H1 (cell line): Measurements from ENCODE around the gene NAV2. TPM values are rescaled to one million over a fixed set of nuclear protein-coding genes. Genes with fewer than 3 reads are reported as not detected.

Source experiments
- CTCF ChIA-PET: fragments of 300-600 bp; sonication (Branson Sonifier 250); formaldehyde crosslinking; loops from one replicate; lab custom pipeline; 2021; ENCODE audit not compliant: partially characterized antibody; lab: Charles Lee
- POLR2A ChIA-PET: fragments of 300-600 bp; sonication (Branson Sonifier 250); formaldehyde crosslinking; loops from one replicate; lab custom pipeline; 2021; ENCODE audit warnings: inconsistent platforms; ENCODE audit not compliant: partially characterized antibody; lab: Charles Lee
- DNase-seq, 2 experiments: peaks; one replicate each; pipeline versions ENCODE4 v3.0.0 to v3.0.0-alpha.2; 2010 to 2022; ENCODE audit warnings: low spot score in 2 of 2, low read depth in 1 of 2, mixed read lengths in 1 of 2
- FAIRE-seq: peaks from 2 replicates; lab custom pipeline; 2011; peaks lifted over from hg19 to GRCh38; lab: Jason Lieb, UNC
- H2AFZ ChIP-seq: 2 replicates; pipeline ENCODE4 v1.8.1; 2012; ENCODE audit warnings: low read length, inconsistent platforms
- H2AK5ac ChIP-seq: 2 replicates; pipeline ENCODE4 v1.6.1; 2013; ENCODE audit warnings: low read depth, low read length
- H2BK120ac ChIP-seq: replicated peaks from 2 replicates; pipeline ENCODE3; 2013; ENCODE audit warnings: low read depth, low read length, inconsistent platforms
- H2BK12ac ChIP-seq: 2 replicates; pipeline ENCODE4 v1.6.1; 2013; ENCODE audit warnings: low read depth, low read length
- H2BK15ac ChIP-seq: 2 replicates; pipeline ENCODE4 v1.6.1; 2013; ENCODE audit warnings: low read length
- H2BK20ac ChIP-seq: 2 replicates; pipeline ENCODE4 v1.6.1; 2013; ENCODE audit warnings: low read length
- H2BK5ac ChIP-seq: 2 replicates; pipeline ENCODE4 v1.6.1; 2013; ENCODE audit warnings: low read depth, low read length
- H3K14ac ChIP-seq: 2 replicates; pipeline ENCODE4 v1.6.1; 2013; ENCODE audit warnings: inconsistent platforms; ENCODE audit not compliant: insufficient read length
- H3K18ac ChIP-seq: 2 replicates; pipeline ENCODE4 v1.6.1; 2013; ENCODE audit warnings: low read length; ENCODE audit errors: extremely low read depth
- H3K23ac ChIP-seq: 2 replicates; pipeline ENCODE4 v1.6.1; 2013; ENCODE audit warnings: inconsistent platforms; ENCODE audit not compliant: insufficient read length
- H3K23me2 ChIP-seq: 2 replicates; pipeline ENCODE4 v1.6.1; 2013; ENCODE audit warnings: low read depth, low read length
- H3K27ac ChIP-seq: 2 replicates; pipeline ENCODE4 v1.6.1; 2011; ENCODE audit warnings: low read depth, low read length, inconsistent platforms
- H3K27me3 ChIP-seq, 4 experiments: replicated peaks in 1 of 4; 1 replicate in 1 of 4; 2 replicates in 3 of 4; pipeline versions ENCODE4 v1.6.1 to v1.8.1; 2011 to 2013; ENCODE audit warnings: low read length in 3 of 4, mild to moderate bottlenecking in 3 of 4, inconsistent platforms in 2 of 4, mixed read lengths in 2 of 4, moderate library complexity in 1 of 4; ENCODE audit not compliant: control insufficient read depth in 3 of 4, insufficient read depth in 3 of 4; ENCODE audit errors: extremely low read depth in 1 of 4
- H3K36me3 ChIP-seq, 4 experiments: 2 replicates each; pipeline versions ENCODE4 v1.6.1 to v1.8.1; 2011 to 2013; ENCODE audit warnings: mild to moderate bottlenecking in 4 of 4, low read length in 3 of 4, moderate library complexity in 2 of 4, control low read depth in 1 of 4, inconsistent platforms in 1 of 4; ENCODE audit not compliant: insufficient read depth in 4 of 4, control insufficient read depth in 2 of 4
- H3K4ac ChIP-seq: replicated peaks from 2 replicates; pipeline ENCODE3; 2013; ENCODE audit warnings: low read length, low read depth, mixed read lengths, inconsistent platforms; ENCODE audit not compliant: insufficient read length
- H3K4me1 ChIP-seq, 4 experiments: replicated peaks in 1 of 4; 1 replicate in 1 of 4; 2 replicates in 3 of 4; pipeline versions ENCODE4 v1.6.1 to v1.8.1; 2011 to 2013; ENCODE audit warnings: low read length in 3 of 4, inconsistent platforms in 2 of 4, mixed read lengths in 1 of 4; ENCODE audit not compliant: insufficient read depth in 4 of 4, control insufficient read depth in 3 of 4
- H3K4me2 ChIP-seq, 2 experiments: 2 replicates each; pipeline versions ENCODE4 v1.6.1 to v1.8.1; 2011 to 2013; ENCODE audit warnings: low read depth in 2 of 2, low read length in 2 of 2, control low read depth in 1 of 2, inconsistent platforms in 1 of 2, mild to moderate bottlenecking in 1 of 2; ENCODE audit not compliant: insufficient read depth in 1 of 2
- H3K4me3 ChIP-seq, 4 experiments: fragments of 200-600, 300-600 bp in 1 of 4; sonication (generic), shearing (Covaris generic), sonication (Bioruptor Twin) in 1 of 4; 2 replicates each; pipeline versions ENCODE4 v1.5.1 to v1.8.1; 2011 to 2016; ENCODE audit warnings: low read length in 4 of 4, low read depth in 3 of 4, control low read depth in 2 of 4, inconsistent platforms in 2 of 4, mild to moderate bottlenecking in 2 of 4, mixed read lengths in 1 of 4, moderate library complexity in 1 of 4; ENCODE audit not compliant: insufficient read depth in 2 of 4; ENCODE audit errors: extremely low read depth in 1 of 4
- H3K56ac ChIP-seq: replicated peaks from 2 replicates; pipeline ENCODE3; 2013; ENCODE audit warnings: low read depth, mild to moderate bottlenecking, mixed read lengths, low read length, inconsistent platforms; ENCODE audit not compliant: insufficient read length
- H3K79me1 ChIP-seq: 2 replicates; pipeline ENCODE4 v1.6.1; 2013; ENCODE audit warnings: low read depth, low read length, control low read depth
- H3K79me2 ChIP-seq, 2 experiments: 2 replicates each; pipeline versions ENCODE4 v1.6.1 to v1.8.1; 2012 to 2013; ENCODE audit warnings: low read length in 2 of 2, mild to moderate bottlenecking in 2 of 2, inconsistent platforms in 1 of 2; ENCODE audit not compliant: insufficient read depth in 2 of 2, control insufficient read depth in 1 of 2
- H3K9ac ChIP-seq, 4 experiments: replicated peaks in 1 of 4; 1 replicate in 1 of 4; 2 replicates in 3 of 4; pipeline versions ENCODE4 v1.6.1 to v1.8.1; 2011 to 2013; ENCODE audit warnings: low read depth in 3 of 4, low read length in 3 of 4, control low read depth in 2 of 4, mild to moderate bottlenecking in 2 of 4, moderate library complexity in 2 of 4, inconsistent platforms in 1 of 4; ENCODE audit errors: extremely low read depth in 1 of 4
- H3K9me3 ChIP-seq, 2 experiments: 2 replicates each; pipeline versions ENCODE4 v1.6.1 to v1.8.1; 2012 to 2013; ENCODE audit warnings: mild to moderate bottlenecking in 2 of 2, moderate library complexity in 2 of 2, control low read depth in 1 of 2, inconsistent platforms in 1 of 2, low read depth in 1 of 2, low read length in 1 of 2, mixed read lengths in 1 of 2; ENCODE audit not compliant: insufficient read depth in 2 of 2
- H4K20me1 ChIP-seq, 2 experiments: replicated peaks in 1 of 2; 2 replicates each; pipeline versions ENCODE3 to v1.8.1; 2011 to 2013; ENCODE audit warnings: inconsistent platforms in 2 of 2, low read length in 2 of 2, mild to moderate bottlenecking in 1 of 2; ENCODE audit not compliant: insufficient read depth in 2 of 2, control insufficient read depth in 1 of 2
- H4K5ac ChIP-seq: 2 replicates; pipeline ENCODE4 v1.6.1; 2013; ENCODE audit warnings: low read length, low read depth, mixed read lengths, inconsistent platforms; ENCODE audit not compliant: insufficient read length
- H4K8ac ChIP-seq: 2 replicates; pipeline ENCODE4 v1.8.0; 2013; ENCODE audit warnings: mild to moderate bottlenecking, moderate library complexity, low read length, inconsistent platforms; ENCODE audit not compliant: insufficient read depth; ENCODE audit errors: extremely low read depth
- H4K91ac ChIP-seq: replicated peaks from 2 replicates; pipeline ENCODE3; 2013; ENCODE audit warnings: low read length, mixed read lengths, inconsistent platforms; ENCODE audit not compliant: insufficient read length
- GABPA ChIP-seq: IDR thresholded peaks from 2 replicates; pipeline ENCODE4 v1.6.1; 2011; ENCODE audit warnings: mild to moderate bottlenecking, low read length, moderate library complexity, borderline replicate concordance; ENCODE audit not compliant: insufficient read depth
- SP1 ChIP-seq: IDR thresholded peaks from 2 replicates; pipeline ENCODE4 v1.6.1; 2011; ENCODE audit warnings: low read depth, low read length
- SP2 ChIP-seq: IDR thresholded peaks from 2 replicates; pipeline ENCODE4 v1.6.1; 2012; ENCODE audit warnings: mild to moderate bottlenecking, low read length, inconsistent platforms
- WGBS, 2 experiments: shearing (Covaris generic) in 1 of 2; methylation state at CpG; one replicate each; pipeline versions ENCODE4 v1.1.6 to v1.1.7; 2013 to 2015; ENCODE audit warnings: low lambda C conversion rate in 2 of 2, mixed read lengths in 2 of 2, inconsistent platforms in 1 of 2, low coverage in 1 of 2, missing lambda C conversion rate in 1 of 2; ENCODE audit not compliant: insufficient replicate concordance in 2 of 2, insufficient coverage in 1 of 2, insufficient read length in 1 of 2; ENCODE audit errors: extremely low coverage in 1 of 2, missing lambda C conversion rate in 1 of 2; 5-methylcytosine and 5-hydroxymethylcytosine counted together
- polyA plus RNA-seq, 7 experiments: library from polyadenylated mRNA; depleted of rRNA in 3 of 7; stranded (reverse) in 5 of 7; unstranded in 2 of 7; fragments of >200 nt in 5 of 7; fragments of 200-250 nt in 2 of 7; gene quantifications; 1 replicate in 5 of 7; 2 replicates in 1 of 7; 4 replicates in 1 of 7; pipeline versions ENCODE4 v1.2.1 to v1.2.3, GENCODE V29; 2011 to 2013; ENCODE audit warnings: missing spikeins in 2 of 7, mixed read lengths in 2 of 7
- total RNA-seq: library from RNA; stranded (reverse); fragmentation: NEBNext Ultra II Directional; extraction: Animal tissue kit (Norgen Biotek cat#: 25700); gene quantifications from 2 replicates; pipeline ENCODE4 v1.2.1, GENCODE V29; 2021

The NAV2 gene
- total and polyA plus RNA-seq, 2 of the 8 experiments (the other 6 are each of a cell fraction or from before 2014, with no cell fraction given): 35.6 to 73.6 TPM

GRCh38 chr11:19974886-19975285 is 262.2 kb downstream of the NAV2 start:
- Histone ChIP-seq H3K4ac (no peak overlapping the region), H2BK20ac (no peak overlapping the region), H3K4me3 (no peak overlapping the region), H3K27me3 (no peaks in the 10 kb centered on the region), H3K56ac (no peak overlapping the region), H2AFZ (no peak overlapping the region), H2AK5ac (no peak overlapping the region), H3K23me2 (no peaks in the 10 kb centered on the region), H3K27ac (no peak overlapping the region), H4K8ac (no peak overlapping the region), H2BK120ac (no peak overlapping the region), H3K79me1 (no peaks in the 10 kb centered on the region; the same call in 1 of the 2 replicates), H2BK12ac (no peak overlapping the region), H3K36me3 (peaks cover 0 to 3% (median 0%) of the 10 kb centered on the region in 4 experiments; a peak in 4 of 8 replicates), H3K79me2 (peaks cover 0 to 7% of the 10 kb centered on the region in 2 experiments; a peak in 1 of 4 replicates), H3K18ac (no peak overlapping the region), H4K20me1 (peaks cover 2 to 4% of the 10 kb centered on the region in 2 experiments), H2BK15ac (no peak overlapping the region), H4K5ac (no peak overlapping the region), H3K9me3 (no peaks in the 10 kb centered on the region), H3K4me2 (no peak overlapping the region), H2BK5ac (no peak overlapping the region), H3K9ac (no peak overlapping the region), H3K23ac (no peak overlapping the region), H4K91ac (no peak overlapping the region), H3K4me1 (no peaks in the 10 kb centered on the region; a peak in 1 of 7 replicates), H3K14ac (no peak overlapping the region)
- WGBS, 2 experiments: 84% methylated on average over 4 of the region's 4 CpGs; no CpG with 5 or more reads in 1 of the 2 experiments
- FAIRE-seq (no peak), DNase-seq (no peak)
- TF ChIP-seq GABPA: no peak
- TF ChIP-seq SP1: no peak
- no peak for TF ChIP-seq SP2
- POLR2A ChIA-PET: no interaction called here
- CTCF ChIA-PET: interaction anchor here (0.7 kb wide), 1 partner anchor 75 kb away, joined by 3 read pairs; no protein-coding TSS in a partner anchor
